K562 (cell line): ENCODE results near the gene BNIPL. TPM values are rescaled to one million over a fixed set of nuclear protein-coding genes. Genes with fewer than 3 reads are reported as not detected.

Experiments
- CXXC5 ChIP-seq: fragments of 250-450 bp; sonication (Bioruptor Pico); IDR thresholded peaks from 2 replicates; pipeline ENCODE4 v1.8.0; 2022; ENCODE audit warnings: inconsistent platforms, mild to moderate bottlenecking, moderate library complexity
- ELF4 ChIP-seq: fragments of 450-650 bp; formaldehyde crosslinking; IDR thresholded peaks from 2 replicates; pipeline ENCODE4 v1.4.0; 2022; ENCODE audit warnings: missing genetic modification characterization
- GTF2A2 ChIP-seq: IDR thresholded peaks from 2 replicates; pipeline ENCODE4 v1.6.1; 2016; ENCODE audit warnings: mild to moderate bottlenecking, missing genetic modification characterization, missing compliant biosample characterization
- MCM3 ChIP-seq: fragments of 450-650 bp; IDR thresholded peaks from 2 replicates; pipeline ENCODE4 v1.6.1; 2016
- POLR2AphosphoS2 ChIP-seq: IDR thresholded peaks from 2 replicates; pipeline ENCODE4 v1.6.1; 2012; ENCODE audit warnings: low read length, improper control_type of control experiment
- POLR3A ChIP-seq: IDR thresholded peaks from 2 replicates; pipeline ENCODE4 v1.6.1; 2011; ENCODE audit warnings: borderline replicate concordance, mild to moderate bottlenecking, moderate library complexity; ENCODE audit not compliant: insufficient read length, insufficient read depth; ENCODE audit errors: extremely low read depth
- SMAD4 ChIP-seq: fragments of 250-450 bp; sonication (Bioruptor Pico); conservative IDR thresholded peaks from 2 replicates; pipeline ENCODE4 v1.8.0; 2021; ENCODE audit warnings: inconsistent platforms, mild to moderate bottlenecking, moderate library complexity
- SRSF9 ChIP-seq: fragments of 200-400 bp; formaldehyde crosslinking; IDR thresholded peaks from 2 replicates; pipeline ENCODE4 v1.6.1; 2017; ENCODE audit warnings: low read depth, low read length, borderline replicate concordance
- TSC22D4 ChIP-seq: fragments of 450-650 bp; IDR thresholded peaks from 2 replicates; pipeline ENCODE4 v1.6.1; 2016; ENCODE audit warnings: missing genetic modification characterization, missing biosample characterization, control low read depth
- ZNF695 ChIP-seq: fragments of 450-650 bp; formaldehyde crosslinking; IDR thresholded peaks from 2 replicates; pipeline ENCODE4 v1.4.0; 2020; ENCODE audit warnings: mild to moderate bottlenecking, moderate library complexity
- polyA plus RNA-seq, 8 experiments: library from polyadenylated mRNA; depleted of rRNA in 4 of 8; stranded (reverse) in 5 of 8; unstranded in 3 of 8; fragments of >200 nt; fragmentation: Nextera tagmentation in 2 of 8; fragmentation: Illumina TruSeq in 1 of 8; extraction: Ambion mirVana in 2 of 8; extraction: Trizol in 1 of 8; gene quantifications; 2 replicates each; pipeline versions ENCODE4 v1.2.1 to v1.2.3, GENCODE V29; 2011 to 2014; ENCODE audit warnings: inconsistent platforms in 1 of 8, missing spikeins in 1 of 8
- total RNA-seq, 7 experiments: library from RNA; depleted of rRNA in 6 of 7; stranded (reverse); fragments of >200 nt in 6 of 7; fragmentation: Illumina TruSeq in 2 of 7; extraction: Trizol in 2 of 7; gene quantifications; 2 replicates each; pipeline versions ENCODE4 v1.2.1 to v1.2.3, GENCODE V29; 2011 to 2021; ENCODE audit warnings: low replicate concordance in 1 of 7
- TF ChIP-seq, protein P1 (sequence below): IDR thresholded peaks from 3 replicates; pipeline ENCODE4 v1.6.1; 2011; ENCODE audit warnings: borderline replicate concordance, mild to moderate bottlenecking, moderate library complexity; ENCODE audit not compliant: insufficient read length; ENCODE audit errors: extremely low read depth
- TF ChIP-seq, protein P2 (sequence below): fragments of 450-650 bp; IDR thresholded peaks from 2 replicates; pipeline ENCODE4 v1.6.1; 2016; ENCODE audit warnings: low read depth
- TF ChIP-seq, protein P3 (sequence below), 2 experiments: fragments of 450-650 bp; IDR thresholded peaks; 2 replicates each; pipeline ENCODE4 v1.6.1; 2018; ENCODE audit warnings: mild to moderate bottlenecking in 2 of 2, low read depth in 1 of 2; ENCODE audit not compliant: partially characterized antibody in 2 of 2

The BNIPL gene
- total and polyA plus RNA-seq, 9 of the 15 experiments (the other 6 are each of a cell fraction or from before 2014, with no cell fraction given): 0.08 to 1.4 (median 0.68) TPM

DNA sequence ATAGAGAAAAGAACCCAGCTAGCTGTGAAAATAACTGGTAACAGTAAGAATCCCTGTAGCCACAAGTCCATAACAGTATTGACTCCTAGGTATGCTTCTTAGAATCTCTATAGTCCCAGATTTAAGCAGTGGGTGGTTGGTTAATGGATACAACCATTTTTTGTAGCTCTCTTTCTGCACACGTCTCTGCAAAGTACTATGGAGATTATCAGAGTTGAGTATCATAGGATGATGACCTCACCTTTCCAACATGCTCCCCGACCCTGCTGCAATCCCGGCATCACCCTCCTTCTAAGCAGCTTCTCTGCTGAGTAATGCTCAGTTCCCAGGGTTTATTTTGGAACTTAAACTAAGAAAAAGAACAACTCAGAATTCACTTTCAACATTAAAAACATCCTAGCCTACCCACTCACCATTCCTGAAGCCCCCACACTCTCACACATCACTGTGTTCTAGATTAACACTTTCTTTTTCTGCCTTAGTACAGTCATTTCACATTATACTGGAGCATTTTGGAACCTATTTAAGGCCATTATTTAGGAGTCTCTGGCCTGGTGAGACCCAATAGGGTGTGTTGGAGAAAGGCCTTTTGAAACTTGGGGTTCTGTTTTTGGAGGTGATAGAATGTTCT is 26.5 kb downstream of the BNIPL start (continued):
- no peak for TF ChIP-seq ELF4 (CRISPR knock-in tag)
- no peak for TF ChIP-seq POLR2AphosphoS2
- TF ChIP-seq, protein P1, sequence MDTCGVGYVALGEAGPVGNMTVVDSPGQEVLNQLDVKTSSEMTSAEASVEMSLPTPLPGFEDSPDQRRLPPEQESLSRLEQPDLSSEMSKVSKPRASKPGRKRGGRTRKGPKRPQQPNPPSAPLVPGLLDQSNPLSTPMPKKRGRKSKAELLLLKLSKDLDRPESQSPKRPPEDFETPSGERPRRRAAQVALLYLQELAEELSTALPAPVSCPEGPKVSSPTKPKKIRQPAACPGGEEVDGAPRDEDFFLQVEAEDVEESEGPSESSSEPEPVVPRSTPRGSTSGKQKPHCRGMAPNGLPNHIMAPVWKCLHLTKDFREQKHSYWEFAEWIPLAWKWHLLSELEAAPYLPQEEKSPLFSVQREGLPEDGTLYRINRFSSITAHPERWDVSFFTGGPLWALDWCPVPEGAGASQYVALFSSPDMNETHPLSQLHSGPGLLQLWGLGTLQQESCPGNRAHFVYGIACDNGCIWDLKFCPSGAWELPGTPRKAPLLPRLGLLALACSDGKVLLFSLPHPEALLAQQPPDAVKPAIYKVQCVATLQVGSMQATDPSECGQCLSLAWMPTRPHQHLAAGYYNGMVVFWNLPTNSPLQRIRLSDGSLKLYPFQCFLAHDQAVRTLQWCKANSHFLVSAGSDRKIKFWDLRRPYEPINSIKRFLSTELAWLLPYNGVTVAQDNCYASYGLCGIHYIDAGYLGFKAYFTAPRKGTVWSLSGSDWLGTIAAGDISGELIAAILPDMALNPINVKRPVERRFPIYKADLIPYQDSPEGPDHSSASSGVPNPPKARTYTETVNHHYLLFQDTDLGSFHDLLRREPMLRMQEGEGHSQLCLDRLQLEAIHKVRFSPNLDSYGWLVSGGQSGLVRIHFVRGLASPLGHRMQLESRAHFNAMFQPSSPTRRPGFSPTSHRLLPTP: no peak
- TF ChIP-seq, protein P2, sequence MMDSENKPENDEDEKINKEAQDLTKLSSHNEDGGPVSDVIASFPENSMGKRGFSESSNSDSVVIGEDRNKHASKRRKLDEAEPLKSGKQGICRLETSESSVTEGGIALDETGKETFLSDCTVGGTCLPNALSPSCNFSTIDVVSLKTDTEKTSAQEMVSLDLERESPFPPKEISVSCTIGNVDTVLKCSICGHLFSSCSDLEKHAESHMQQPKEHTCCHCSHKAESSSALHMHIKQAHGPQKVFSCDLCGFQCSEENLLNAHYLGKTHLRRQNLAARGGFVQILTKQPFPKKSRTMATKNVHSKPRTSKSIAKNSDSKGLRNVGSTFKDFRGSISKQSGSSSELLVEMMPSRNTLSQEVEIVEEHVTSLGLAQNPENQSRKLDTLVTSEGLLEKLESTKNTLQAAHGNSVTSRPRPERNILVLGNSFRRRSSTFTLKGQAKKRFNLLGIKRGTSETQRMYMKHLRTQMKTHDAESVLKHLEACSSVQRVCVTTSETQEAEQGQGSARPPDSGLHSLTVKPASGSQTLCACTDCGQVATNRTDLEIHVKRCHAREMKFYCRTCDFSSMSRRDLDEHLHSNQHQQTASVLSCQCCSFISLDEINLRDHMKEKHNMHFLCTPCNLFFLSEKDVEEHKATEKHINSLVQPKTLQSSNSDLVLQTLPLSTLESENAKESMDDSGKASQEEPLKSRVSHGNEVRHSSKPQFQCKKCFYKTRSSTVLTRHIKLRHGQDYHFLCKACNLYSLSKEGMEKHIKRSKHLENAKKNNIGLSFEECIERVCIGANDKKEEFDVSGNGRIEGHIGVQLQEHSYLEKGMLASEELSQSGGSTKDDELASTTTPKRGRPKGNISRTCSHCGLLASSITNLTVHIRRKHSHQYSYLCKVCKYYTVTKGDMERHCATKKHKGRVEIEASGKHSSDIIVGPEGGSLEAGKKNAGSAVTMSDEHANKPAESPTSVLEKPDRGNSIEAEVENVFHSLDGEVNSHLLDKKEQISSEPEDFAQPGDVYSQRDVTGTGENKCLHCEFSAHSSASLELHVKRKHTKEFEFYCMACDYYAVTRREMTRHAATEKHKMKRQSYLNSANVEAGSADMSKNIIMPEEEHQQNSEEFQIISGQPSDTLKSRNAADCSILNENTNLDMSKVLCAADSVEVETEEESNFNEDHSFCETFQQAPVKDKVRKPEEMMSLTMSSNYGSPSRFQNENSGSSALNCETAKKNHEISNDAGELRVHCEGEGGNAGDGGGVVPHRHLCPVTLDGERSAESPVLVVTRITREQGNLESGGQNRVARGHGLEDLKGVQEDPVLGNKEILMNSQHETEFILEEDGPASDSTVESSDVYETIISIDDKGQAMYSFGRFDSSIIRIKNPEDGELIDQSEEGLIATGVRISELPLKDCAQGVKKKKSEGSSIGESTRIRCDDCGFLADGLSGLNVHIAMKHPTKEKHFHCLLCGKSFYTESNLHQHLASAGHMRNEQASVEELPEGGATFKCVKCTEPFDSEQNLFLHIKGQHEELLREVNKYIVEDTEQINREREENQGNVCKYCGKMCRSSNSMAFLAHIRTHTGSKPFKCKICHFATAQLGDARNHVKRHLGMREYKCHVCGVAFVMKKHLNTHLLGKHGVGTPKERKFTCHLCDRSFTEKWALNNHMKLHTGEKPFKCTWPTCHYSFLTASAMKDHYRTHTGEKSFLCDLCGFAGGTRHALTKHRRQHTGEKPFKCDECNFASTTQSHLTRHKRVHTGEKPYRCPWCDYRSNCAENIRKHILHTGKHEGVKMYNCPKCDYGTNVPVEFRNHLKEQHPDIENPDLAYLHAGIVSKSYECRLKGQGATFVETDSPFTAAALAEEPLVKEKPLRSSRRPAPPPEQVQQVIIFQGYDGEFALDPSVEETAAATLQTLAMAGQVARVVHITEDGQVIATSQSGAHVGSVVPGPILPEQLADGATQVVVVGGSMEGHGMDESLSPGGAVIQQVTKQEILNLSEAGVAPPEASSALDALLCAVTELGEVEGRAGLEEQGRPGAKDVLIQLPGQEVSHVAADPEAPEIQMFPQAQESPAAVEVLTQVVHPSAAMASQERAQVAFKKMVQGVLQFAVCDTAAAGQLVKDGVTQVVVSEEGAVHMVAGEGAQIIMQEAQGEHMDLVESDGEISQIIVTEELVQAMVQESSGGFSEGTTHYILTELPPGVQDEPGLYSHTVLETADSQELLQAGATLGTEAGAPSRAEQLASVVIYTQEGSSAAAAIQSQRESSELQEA: no peak
- TF ChIP-seq ZNF695 (CRISPR knock-in tag): no peak
- TF ChIP-seq MCM3: no peak
- TF ChIP-seq TSC22D4: no peak
- no peak for TF ChIP-seq POLR3A
- peak; percentile 28; the same call in 1 of the 2 replicates for TF ChIP-seq CXXC5 (CRISPR knock-in tag)
- TF ChIP-seq SMAD4 (CRISPR knock-in tag): no peak
- TF ChIP-seq SRSF9: no peak
- TF ChIP-seq GTF2A2: no peak
- TF ChIP-seq, protein P3, sequence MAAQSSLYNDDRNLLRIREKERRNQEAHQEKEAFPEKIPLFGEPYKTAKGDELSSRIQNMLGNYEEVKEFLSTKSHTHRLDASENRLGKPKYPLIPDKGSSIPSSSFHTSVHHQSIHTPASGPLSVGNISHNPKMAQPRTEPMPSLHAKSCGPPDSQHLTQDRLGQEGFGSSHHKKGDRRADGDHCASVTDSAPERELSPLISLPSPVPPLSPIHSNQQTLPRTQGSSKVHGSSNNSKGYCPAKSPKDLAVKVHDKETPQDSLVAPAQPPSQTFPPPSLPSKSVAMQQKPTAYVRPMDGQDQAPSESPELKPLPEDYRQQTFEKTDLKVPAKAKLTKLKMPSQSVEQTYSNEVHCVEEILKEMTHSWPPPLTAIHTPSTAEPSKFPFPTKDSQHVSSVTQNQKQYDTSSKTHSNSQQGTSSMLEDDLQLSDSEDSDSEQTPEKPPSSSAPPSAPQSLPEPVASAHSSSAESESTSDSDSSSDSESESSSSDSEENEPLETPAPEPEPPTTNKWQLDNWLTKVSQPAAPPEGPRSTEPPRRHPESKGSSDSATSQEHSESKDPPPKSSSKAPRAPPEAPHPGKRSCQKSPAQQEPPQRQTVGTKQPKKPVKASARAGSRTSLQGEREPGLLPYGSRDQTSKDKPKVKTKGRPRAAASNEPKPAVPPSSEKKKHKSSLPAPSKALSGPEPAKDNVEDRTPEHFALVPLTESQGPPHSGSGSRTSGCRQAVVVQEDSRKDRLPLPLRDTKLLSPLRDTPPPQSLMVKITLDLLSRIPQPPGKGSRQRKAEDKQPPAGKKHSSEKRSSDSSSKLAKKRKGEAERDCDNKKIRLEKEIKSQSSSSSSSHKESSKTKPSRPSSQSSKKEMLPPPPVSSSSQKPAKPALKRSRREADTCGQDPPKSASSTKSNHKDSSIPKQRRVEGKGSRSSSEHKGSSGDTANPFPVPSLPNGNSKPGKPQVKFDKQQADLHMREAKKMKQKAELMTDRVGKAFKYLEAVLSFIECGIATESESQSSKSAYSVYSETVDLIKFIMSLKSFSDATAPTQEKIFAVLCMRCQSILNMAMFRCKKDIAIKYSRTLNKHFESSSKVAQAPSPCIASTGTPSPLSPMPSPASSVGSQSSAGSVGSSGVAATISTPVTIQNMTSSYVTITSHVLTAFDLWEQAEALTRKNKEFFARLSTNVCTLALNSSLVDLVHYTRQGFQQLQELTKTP (IDR thresholded peaks at IDR 0.05; ENCODE audit: low read depth in 1 of 2, partially characterized antibody in 2 of 2): no peak
